Stimulated activated memory B cell treated with anti-CD40 and anti-IgM and Interleukin-4, amounts not matched to agents 10 μg/mL and 1 μg/mL and 100 μg/mL, for 72 hours (primary cell): ENCODE data around the gene TNFAIP8.

Experiments used
- ATAC-seq: fragments of 150-1000 bp; cut with Tn5 transposase; 2 replicates; pipeline ENCODE4 v1.10.0; 2021
- H3K27ac Mint-ChIP-seq: one replicate; pipeline ENCODE4 v1.8.0; 2022; ENCODE audit warnings: mild to moderate bottlenecking, mixed read lengths
- H3K27me3 Mint-ChIP-seq: one replicate; pipeline ENCODE4 v1.8.0; 2022; ENCODE audit warnings: mixed read lengths
- H3K36me3 Mint-ChIP-seq: one replicate; pipeline ENCODE4 v1.8.0; 2022; ENCODE audit warnings: mixed read lengths
- H3K4me1 Mint-ChIP-seq: one replicate; pipeline ENCODE4 v1.8.0; 2022; ENCODE audit warnings: mixed read lengths
- H3K4me3 Mint-ChIP-seq: one replicate; pipeline ENCODE4 v1.8.0; 2022; ENCODE audit warnings: mild to moderate bottlenecking, moderate library complexity, mixed read lengths
- H3K9me3 Mint-ChIP-seq: one replicate; pipeline ENCODE4 v1.8.0; 2022; ENCODE audit warnings: mixed read lengths

Gene TNFAIP8

DNA sequence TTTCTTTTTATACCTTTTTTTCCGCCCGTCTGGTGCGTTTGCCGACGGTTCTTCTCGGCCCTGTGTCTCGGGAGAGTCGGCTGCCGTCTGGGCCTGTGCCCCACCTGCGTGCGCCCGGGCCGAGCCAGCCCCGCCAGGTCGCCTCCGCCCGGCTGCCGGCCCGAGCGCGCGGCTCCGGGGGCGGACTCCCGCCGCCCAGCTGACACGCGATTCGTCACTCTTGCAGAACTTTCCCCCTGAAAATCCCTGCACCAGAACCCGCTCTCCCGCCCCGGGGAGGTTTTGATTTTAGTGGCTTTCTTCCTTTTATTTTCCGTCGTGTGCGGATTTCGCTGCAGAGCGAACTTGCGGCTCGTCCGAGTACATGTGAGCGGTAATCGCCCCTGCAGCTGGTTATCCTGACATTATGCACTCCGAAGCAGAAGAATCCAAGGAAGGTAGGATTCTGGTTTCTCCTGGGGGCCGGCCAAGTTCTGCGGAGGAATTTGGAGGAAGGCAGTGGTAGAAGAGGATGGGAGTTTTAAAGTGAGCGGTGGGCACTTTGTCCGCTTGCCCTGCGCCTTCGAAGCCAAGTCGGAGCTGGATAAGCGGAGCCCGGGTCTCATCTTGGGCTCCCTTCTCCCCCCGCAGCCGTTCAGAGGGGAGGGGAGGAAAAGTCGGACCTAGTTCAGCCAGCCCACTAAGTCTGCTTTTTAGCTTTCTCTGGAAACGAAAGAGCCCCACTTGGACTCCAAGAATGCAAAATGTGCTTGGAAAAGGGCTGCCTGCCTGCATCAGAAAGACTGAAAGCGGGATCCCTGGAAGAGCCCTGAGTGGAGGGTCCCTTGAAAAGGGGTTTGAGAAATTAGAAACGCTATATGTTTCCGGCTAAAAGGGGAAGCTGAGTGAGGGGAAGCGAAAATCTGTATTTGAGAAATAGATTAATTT, at the start of gene TNFAIP8:
TSS of gene TNFAIP8 (plus strand) at position 335 of the 927 bp plus-strand sequence. CDS start at position 407, 72 bp downstream.
- Mint-ChIP-seq H3K9me3 (no peaks in the 10 kb centered on the region), H3K36me3 (peaks cover 40% of the 10 kb centered on the region), H3K4me3 (peak within 1 kb of the TSS; percentile 96), H3K27me3 (no peaks in the 10 kb centered on the region), H3K27ac (peak within 1 kb of the TSS; percentile 97), H3K4me1 (peaks cover 83% of the 10 kb centered on the region)
- peak; percentile 91 for ATAC-seq

DNA sequence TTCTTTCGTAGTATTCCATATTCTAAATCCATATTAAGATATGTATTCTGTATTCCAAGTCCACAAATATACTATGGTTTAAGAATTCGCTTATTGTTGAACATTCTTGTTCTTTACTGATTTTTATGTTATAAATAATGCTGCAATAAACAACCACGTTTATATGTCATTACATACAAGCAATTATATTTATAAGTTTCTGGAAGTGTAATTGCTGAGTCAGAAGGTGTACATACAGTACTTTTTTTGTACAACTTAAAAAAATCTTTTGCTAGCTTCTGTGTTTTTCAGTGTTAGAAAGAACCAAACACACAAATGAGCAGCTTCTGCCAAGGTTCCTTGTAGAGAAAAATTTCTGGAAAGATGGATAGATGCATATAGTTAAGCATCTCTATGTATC, 48.6 kb upstream of the TNFAIP8 start:
- Mint-ChIP-seq H3K27ac (no peak overlapping the region), H3K4me3 (no peak overlapping the region), H3K9me3 (no peaks in the 10 kb centered on the region), H3K36me3 (peaks cover 37% of the 10 kb centered on the region), H3K4me1 (peaks cover 76% of the 10 kb centered on the region), H3K27me3 (no peaks in the 10 kb centered on the region)
- no peak for ATAC-seq

DNA sequence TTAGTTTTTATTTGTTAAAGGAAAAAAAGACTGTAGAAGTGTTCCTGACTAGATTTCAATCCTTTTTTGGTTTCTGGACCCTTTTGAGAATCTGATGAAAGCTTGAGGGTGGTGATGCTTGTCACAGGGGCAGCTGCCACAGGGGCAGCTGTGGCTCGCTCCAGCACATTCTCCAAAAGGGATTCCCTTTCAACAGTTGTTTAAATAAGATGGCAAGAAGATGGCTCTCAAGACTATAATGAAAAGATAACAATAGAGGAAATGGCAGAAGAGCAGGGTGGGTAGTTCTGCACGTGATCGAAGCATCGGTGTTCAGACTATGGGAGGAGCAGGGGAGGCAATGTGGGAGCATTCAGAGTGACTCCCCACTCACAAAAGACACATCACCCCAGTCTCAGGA, 46.5 kb upstream of the TNFAIP8 start:
- H3K9me3 Mint-ChIP-seq, result no peaks in the 10 kb centered on the region
- peak overlapping the region; percentile 45 for H3K4me3 Mint-ChIP-seq
- H3K4me1 Mint-ChIP-seq, result peaks cover 72% of the 10 kb centered on the region
- H3K36me3 Mint-ChIP-seq, result peaks cover 38% of the 10 kb centered on the region
- ATAC-seq, result no peak
- peak overlapping the region; percentile 91 for H3K27ac Mint-ChIP-seq
- H3K27me3 Mint-ChIP-seq, result no peaks in the 10 kb centered on the region

DNA sequence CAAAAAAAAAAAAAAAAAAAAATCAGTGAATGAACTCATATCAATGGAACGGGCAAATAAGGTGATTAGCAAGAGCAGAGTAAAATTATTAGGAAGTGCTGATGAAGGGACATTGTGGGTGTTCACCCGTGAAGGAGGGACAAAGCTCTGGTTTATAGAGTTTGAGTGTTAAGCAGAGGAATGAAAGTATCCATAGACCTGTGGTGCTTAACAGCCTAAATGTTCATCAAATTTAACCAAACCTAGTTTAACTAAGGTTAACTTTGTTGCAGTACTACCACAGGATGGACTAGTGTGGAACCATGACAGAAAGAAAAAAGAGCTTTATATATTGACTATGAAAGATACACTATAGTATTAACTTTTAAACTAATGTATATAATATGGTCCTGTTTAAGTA, 44.1 kb upstream of the TNFAIP8 start:
- peaks cover 80% of the 10 kb centered on the region for H3K4me1 Mint-ChIP-seq
- H3K27me3 Mint-ChIP-seq, result no peaks in the 10 kb centered on the region
- H3K27ac Mint-ChIP-seq, result peak overlapping the region; percentile 85
- no peaks in the 10 kb centered on the region for H3K9me3 Mint-ChIP-seq
- peaks cover 27% of the 10 kb centered on the region for H3K36me3 Mint-ChIP-seq
- ATAC-seq, result no peak
- H3K4me3 Mint-ChIP-seq, result no peak overlapping the region

DNA sequence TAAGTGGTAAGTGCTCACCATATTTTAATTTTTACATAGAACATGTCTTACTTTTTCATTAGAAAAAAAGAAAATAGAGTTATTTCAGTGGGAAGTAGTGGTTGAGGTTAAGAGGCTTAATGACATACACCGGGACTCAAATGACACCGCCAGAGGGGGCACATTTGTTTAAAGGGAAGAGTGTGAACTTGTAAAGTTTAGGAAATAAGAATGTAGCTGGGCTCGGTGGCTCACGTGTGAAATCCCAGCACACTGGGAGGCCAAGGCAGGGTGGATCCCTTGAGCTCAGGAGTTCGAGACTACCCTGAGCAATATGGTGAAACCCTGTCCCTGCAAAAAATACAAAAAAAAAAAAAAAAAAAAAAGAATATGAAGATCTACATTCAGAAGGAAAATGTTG, 43.4 kb upstream of the TNFAIP8 start:
- Mint-ChIP-seq H3K9me3 (no peaks in the 10 kb centered on the region), H3K4me3 (no peak overlapping the region), H3K4me1 (peaks cover 82% of the 10 kb centered on the region), H3K27me3 (no peaks in the 10 kb centered on the region), H3K36me3 (peaks cover 27% of the 10 kb centered on the region), H3K27ac (peak overlapping the region; percentile 85)
- ATAC-seq, result no peak

DNA sequence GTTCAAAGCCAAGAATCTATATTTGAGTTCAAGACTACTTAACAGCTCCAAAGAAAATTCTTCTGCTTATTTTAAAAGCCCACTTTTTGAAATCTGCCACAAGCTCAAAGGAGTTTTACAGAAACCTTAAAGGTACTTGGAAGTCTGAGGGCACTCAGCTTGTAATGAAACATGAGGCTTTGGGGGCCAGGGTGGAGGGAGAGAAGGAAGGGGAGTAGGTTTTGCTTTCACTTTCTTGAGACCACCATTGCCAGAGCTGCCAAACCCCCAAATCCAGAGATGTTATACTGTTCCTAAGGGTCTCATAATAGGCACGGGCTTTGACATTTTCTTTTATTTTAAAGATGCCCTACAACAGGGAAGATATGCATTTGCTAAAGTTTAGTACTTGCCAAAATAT, 42.6 kb upstream of the TNFAIP8 start:
- Mint-ChIP-seq H3K27ac (peak overlapping the region; percentile 85), H3K36me3 (peaks cover 27% of the 10 kb centered on the region), H3K27me3 (no peaks in the 10 kb centered on the region), H3K4me1 (peaks cover 87% of the 10 kb centered on the region), H3K9me3 (no peaks in the 10 kb centered on the region), H3K4me3 (no peak overlapping the region)
- ATAC-seq, result no peak

DNA sequence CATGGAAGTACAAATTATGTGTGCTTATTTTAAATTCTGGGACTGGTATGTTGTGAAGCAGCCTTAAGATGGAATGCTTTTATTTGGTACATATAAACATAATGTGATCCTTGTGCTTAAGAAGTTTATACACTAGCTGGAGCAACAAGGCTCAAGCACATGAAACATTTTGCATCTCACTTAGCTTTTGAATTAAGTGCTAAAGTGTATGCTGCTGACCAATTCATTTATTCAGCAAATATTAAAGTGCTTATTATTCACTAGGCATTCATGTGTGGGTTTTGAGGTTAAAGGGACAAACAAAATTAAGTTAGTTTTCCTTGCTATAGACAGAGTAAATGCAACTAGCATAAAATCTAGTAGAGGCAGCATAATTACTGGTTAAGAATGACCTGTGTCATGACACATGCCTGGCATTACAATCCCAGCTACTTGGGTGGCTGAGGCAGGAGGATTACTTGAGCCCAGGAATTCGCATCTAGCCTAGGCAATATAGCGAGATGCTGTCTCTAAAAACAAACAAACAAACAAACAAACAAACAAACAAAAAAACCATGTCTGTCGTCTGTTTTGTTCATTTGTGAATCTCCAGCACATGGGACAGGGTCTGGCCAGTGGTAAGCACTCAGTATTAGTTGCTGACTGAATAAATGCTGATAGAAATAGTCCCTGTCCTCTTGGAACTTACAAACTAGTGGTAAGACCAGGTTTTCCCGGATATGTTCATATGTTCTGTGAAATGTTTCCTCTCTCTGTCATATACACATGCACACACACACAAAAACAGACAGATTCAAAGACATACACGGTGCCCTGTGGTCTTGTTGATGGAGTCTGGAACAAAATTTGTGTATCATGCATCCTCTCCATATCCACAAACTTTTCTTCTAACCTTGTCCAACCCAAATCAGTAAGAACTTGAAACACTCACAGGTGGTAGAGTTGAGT, 41.9 kb upstream of the TNFAIP8 start:
- H3K36me3 Mint-ChIP-seq, result peaks cover 27% of the 10 kb centered on the region
- no peak overlapping the region for H3K4me3 Mint-ChIP-seq
- peaks cover 85% of the 10 kb centered on the region for H3K4me1 Mint-ChIP-seq
- no peaks in the 10 kb centered on the region for H3K9me3 Mint-ChIP-seq
- no peaks in the 10 kb centered on the region for H3K27me3 Mint-ChIP-seq
- no peak for ATAC-seq
- peak overlapping the region; percentile 85 for H3K27ac Mint-ChIP-seq

DNA sequence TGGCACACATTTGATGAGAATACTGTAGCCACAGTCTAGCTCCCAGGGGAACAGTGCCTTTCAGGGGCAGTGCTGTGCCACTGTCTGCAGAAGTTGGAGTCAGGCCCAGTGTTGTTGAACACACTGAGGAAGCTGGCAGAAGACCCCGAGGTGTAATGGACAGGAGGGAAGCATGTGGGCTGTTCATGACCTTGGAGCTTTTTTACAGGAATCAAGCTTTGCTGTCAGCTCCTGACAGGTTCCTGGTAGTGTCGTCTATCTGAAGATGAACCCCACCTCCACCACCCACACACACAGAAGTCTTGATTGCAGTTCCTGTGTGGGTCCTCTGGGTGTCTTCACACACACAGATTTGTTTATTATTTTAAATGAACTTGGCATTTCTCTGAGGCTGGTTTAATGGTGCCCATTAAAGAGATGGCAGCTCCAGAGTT, 40.3 kb upstream of the TNFAIP8 start:
- Mint-ChIP-seq H3K27ac (peak overlapping the region; percentile 85), H3K4me3 (peak overlapping the region; percentile 59), H3K4me1 (peaks cover 86% of the 10 kb centered on the region), H3K36me3 (peaks cover 29% of the 10 kb centered on the region), H3K27me3 (no peaks in the 10 kb centered on the region), H3K9me3 (no peaks in the 10 kb centered on the region)
- ATAC-seq, result peak; percentile 89

DNA sequence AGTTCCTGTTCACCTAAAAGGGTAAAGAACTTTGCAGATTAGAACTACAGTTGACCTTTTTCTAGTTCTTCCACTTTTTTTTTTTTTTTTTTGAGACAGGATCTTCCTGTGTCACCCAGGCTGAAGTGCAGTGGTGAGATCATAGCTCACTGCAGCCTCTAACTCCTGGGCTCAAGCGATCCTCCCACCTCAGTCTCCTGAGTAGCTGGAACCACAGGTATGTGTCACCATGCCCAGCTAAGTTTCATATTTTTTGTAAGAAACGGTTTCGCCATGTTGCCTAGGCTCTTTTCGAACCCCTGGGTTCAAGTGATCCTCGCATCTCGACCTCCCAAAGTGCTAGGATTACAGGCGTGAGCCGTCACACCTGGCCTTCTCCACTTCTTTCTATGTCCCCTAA, 39.7 kb upstream of the TNFAIP8 start:
- no peaks in the 10 kb centered on the region for H3K9me3 Mint-ChIP-seq
- no peak overlapping the region for H3K4me3 Mint-ChIP-seq
- ATAC-seq, result peak; percentile 22
- peaks cover 87% of the 10 kb centered on the region for H3K4me1 Mint-ChIP-seq
- H3K27ac Mint-ChIP-seq, result peak overlapping the region; percentile 85
- H3K27me3 Mint-ChIP-seq, result no peaks in the 10 kb centered on the region
- peaks cover 29% of the 10 kb centered on the region for H3K36me3 Mint-ChIP-seq

DNA sequence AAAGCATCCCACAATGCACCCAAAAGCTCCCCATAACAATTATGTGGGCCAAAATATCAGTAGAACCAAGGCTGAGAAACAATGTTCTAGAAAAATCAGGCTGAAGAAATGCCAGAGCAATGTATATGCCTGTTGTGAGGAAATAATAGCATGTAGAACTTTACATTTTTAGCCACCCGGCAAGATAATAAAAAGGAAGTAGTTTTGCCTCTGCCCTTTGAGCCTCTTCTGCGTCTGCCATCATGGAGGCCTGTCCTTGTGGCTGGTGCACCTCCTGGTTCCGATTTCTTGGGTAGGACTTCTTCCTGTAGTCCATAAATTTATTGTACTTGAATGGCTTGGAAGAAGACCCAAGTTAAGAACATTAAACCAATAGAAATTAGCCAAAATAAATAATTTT, 38.9 kb upstream of the TNFAIP8 start:
- peaks cover 90% of the 10 kb centered on the region for H3K4me1 Mint-ChIP-seq
- no peak for ATAC-seq
- H3K9me3 Mint-ChIP-seq, result no peaks in the 10 kb centered on the region
- no peaks in the 10 kb centered on the region for H3K27me3 Mint-ChIP-seq
- H3K36me3 Mint-ChIP-seq, result peaks cover 24% of the 10 kb centered on the region
- no peak overlapping the region for H3K27ac Mint-ChIP-seq
- H3K4me3 Mint-ChIP-seq, result no peak overlapping the region

DNA sequence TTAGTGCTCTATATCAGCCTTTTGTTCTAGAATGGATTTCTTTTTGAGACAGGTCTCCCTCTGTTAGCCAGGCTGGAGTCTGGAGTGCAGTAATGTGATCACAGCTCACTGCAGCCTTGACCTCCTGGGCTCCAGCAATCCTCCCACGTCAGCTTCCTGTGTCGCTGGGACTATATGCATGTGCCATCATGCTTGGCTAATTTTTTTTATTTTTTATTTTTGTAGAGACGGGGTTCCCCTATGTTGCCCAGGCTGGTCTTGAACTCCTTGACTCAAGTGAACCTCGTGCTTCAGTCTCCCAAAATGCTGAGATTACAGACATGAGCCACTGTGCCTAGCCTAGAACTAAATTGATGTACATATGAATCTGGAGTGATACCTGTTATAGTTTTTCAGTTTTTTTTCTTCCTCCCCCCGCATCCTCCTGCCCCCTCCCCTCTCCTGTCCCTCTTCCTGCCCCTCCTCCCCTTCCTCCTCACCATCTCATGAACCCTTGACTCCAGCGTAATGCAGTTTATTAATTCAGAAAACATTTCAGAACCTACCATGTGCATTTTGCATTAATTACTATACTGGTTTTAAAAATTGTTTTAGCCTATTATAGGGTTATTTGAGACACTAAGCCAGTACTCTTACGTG, 37.4 kb upstream of the TNFAIP8 start:
- Mint-ChIP-seq H3K4me3 (peak overlapping the region; percentile 30), H3K27me3 (no peaks in the 10 kb centered on the region), H3K27ac (peak overlapping the region; percentile 73), H3K9me3 (no peaks in the 10 kb centered on the region), H3K36me3 (peaks cover 18% of the 10 kb centered on the region), H3K4me1 (peaks cover 91% of the 10 kb centered on the region)
- peak; percentile 73 for ATAC-seq

DNA sequence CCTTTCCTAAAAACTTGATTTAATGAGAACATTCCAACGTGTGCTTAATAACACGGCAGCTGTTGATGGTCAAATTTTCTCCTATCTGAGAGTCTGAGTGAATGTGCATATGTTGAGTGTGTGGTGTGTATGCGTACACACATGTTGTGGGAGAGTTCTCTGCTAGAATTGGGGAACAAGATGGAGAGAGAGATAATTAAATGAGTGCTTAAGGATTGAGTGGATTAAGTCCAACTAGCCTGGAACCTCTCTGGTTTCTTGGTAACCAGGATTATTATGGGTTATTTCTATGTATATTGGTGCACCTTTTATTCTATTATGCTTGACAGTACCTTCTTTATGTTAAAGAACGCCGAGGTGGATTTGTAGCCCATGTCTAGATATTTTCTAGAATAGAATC, 36.4 kb upstream of the TNFAIP8 start:
- peaks cover 84% of the 10 kb centered on the region for H3K4me1 Mint-ChIP-seq
- H3K36me3 Mint-ChIP-seq, result peaks cover 18% of the 10 kb centered on the region
- H3K9me3 Mint-ChIP-seq, result no peaks in the 10 kb centered on the region
- no peak for ATAC-seq
- H3K4me3 Mint-ChIP-seq, result no peak overlapping the region
- no peaks in the 10 kb centered on the region for H3K27me3 Mint-ChIP-seq
- H3K27ac Mint-ChIP-seq, result peak overlapping the region; percentile 73

DNA sequence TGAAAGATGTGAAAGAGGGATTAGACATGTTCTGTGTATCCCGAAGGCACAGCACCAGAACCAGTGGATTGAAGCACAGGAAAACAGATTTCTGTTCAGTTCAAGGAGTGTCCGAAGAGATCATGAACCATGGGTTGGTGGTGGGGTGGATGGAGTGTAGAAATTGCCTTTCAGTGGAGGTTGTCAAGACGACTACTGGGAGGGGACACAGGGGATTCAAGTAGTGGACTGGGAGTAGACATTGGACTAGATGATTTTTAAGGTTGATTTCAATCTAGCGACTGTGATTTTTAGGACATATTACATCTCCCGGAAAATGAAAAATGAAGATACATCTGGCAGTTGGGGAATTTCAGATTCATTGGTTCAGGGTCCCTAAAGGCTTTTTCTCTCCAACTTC, 35.9 kb upstream of the TNFAIP8 start:
- Mint-ChIP-seq H3K27me3 (no peaks in the 10 kb centered on the region), H3K27ac (peak overlapping the region; percentile 73), H3K36me3 (peaks cover 18% of the 10 kb centered on the region), H3K4me3 (no peak overlapping the region), H3K9me3 (no peaks in the 10 kb centered on the region), H3K4me1 (peaks cover 79% of the 10 kb centered on the region)
- no peak for ATAC-seq

DNA sequence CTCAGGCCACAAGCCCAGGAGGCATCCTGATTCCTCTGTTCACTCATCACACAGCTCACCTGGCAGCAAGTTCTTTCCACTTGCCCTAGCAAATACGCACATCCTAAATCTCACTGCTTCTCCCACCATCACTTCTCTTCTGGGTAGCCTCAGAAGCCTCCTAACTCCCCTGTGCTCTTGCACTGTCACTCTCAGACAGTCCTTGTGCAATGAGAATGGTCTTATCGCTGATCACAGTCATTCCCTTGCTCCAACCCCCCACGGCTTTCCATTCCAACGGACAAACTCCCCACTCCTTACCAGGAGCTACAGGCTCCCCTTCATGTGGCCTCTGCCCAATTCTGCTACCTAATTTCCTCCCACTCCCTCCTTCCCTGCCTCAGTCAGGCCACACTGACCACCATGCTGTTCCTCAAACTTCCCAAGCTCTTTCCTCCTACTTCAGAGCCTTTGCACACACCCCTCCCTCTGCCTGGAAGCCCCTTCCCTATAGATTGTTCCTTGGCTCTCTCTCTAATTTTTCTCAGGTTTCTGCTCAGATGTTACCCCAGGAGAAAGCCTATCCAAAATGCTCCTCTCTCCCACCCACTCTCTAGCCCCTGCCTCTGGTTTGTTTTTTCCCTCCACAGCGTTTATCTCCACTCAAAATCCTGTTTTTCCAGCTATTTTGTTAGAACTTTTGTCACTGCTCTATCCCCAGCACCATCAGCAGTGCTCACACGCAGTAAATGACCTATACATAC, 34.1 kb upstream of the TNFAIP8 start:
- Mint-ChIP-seq H3K9me3 (no peaks in the 10 kb centered on the region), H3K36me3 (peaks cover 18% of the 10 kb centered on the region), H3K4me3 (no peak overlapping the region), H3K27ac (peak overlapping the region; percentile 73), H3K4me1 (peaks cover 75% of the 10 kb centered on the region), H3K27me3 (no peaks in the 10 kb centered on the region)
- ATAC-seq, result no peak
